HL-60 (cell line): ENCODE measurements around the gene CACNA1D.

Experiments used
- DNase-seq, 2 experiments: peaks; one replicate each; pipeline ENCODE4 v3.0.0-alpha.2; 2010 to 2020; ENCODE audit warnings: low read depth in 1 of 2, low spot score in 1 of 2
- H3K27ac ChIP-seq: fragments of 250-450 bp; sonication (Bioruptor Pico); replicated peaks from 2 replicates; pipeline ENCODE4 v1.5.1; 2020; ENCODE audit warnings: mild to moderate bottlenecking, moderate library complexity
- H3K27me3 ChIP-seq: fragments of 250-450 bp; sonication (Bioruptor Pico); 2 replicates; pipeline ENCODE4 v1.5.1; 2021; ENCODE audit warnings: mild to moderate bottlenecking, moderate library complexity; ENCODE audit not compliant: insufficient read depth, poor library complexity, severe bottlenecking
- H3K4me3 ChIP-seq: replicated peaks from 2 replicates; pipeline ENCODE4 v1.5.1; 2011; ENCODE audit warnings: mild to moderate bottlenecking, control low read depth, low read length; ENCODE audit not compliant: insufficient read depth
- GABPA ChIP-seq: IDR thresholded peaks from 2 replicates; pipeline ENCODE4 v1.6.1; 2012; ENCODE audit warnings: low read depth
- POLR2AphosphoS5 ChIP-seq: IDR thresholded peaks from 2 replicates; pipeline ENCODE4 v1.6.1; 2012; ENCODE audit warnings: low read depth
- SPI1 ChIP-seq: IDR thresholded peaks from 2 replicates; pipeline ENCODE4 v1.6.1; 2012; ENCODE audit warnings: low read depth, mild to moderate bottlenecking, borderline replicate concordance
- TF ChIP-seq, protein P1 (sequence below): IDR thresholded peaks from 2 replicates; pipeline ENCODE4 v1.6.1; 2012; ENCODE audit warnings: low read depth; ENCODE audit not compliant: insufficient replicate concordance
- TF ChIP-seq, protein P2 (sequence below): IDR thresholded peaks from one replicate; pipeline ENCODE4 v1.5.1; 2011; ENCODE audit warnings: low read length, control low read depth, inconsistent platforms; ENCODE audit not compliant: insufficient read depth

Gene CACNA1D

DNA sequence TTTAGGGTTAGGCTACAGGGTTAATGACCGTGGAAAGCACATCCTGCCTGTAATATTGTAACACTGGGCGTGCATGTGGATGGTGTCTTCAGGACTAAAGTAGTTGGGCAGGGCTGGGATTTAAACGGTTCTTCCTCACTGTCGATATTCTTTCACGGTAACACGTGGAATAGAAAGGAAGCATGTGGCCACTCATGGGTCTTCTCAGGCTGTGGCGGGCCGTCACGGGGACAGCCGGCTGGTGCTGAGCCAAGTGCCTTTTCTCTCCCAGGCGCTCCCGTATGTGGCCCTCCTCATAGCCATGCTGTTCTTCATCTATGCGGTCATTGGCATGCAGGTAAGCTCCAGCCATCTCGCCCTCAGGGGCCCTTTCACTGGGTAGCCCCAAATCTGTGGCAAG, 278.2 kb downstream of the CACNA1D start:
- DNase-seq = no peak
- no peak for TF ChIP-seq GABPA
- TF ChIP-seq POLR2AphosphoS5 = no peak
- TF ChIP-seq, protein P1, sequence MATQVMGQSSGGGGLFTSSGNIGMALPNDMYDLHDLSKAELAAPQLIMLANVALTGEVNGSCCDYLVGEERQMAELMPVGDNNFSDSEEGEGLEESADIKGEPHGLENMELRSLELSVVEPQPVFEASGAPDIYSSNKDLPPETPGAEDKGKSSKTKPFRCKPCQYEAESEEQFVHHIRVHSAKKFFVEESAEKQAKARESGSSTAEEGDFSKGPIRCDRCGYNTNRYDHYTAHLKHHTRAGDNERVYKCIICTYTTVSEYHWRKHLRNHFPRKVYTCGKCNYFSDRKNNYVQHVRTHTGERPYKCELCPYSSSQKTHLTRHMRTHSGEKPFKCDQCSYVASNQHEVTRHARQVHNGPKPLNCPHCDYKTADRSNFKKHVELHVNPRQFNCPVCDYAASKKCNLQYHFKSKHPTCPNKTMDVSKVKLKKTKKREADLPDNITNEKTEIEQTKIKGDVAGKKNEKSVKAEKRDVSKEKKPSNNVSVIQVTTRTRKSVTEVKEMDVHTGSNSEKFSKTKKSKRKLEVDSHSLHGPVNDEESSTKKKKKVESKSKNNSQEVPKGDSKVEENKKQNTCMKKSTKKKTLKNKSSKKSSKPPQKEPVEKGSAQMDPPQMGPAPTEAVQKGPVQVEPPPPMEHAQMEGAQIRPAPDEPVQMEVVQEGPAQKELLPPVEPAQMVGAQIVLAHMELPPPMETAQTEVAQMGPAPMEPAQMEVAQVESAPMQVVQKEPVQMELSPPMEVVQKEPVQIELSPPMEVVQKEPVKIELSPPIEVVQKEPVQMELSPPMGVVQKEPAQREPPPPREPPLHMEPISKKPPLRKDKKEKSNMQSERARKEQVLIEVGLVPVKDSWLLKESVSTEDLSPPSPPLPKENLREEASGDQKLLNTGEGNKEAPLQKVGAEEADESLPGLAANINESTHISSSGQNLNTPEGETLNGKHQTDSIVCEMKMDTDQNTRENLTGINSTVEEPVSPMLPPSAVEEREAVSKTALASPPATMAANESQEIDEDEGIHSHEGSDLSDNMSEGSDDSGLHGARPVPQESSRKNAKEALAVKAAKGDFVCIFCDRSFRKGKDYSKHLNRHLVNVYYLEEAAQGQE = no peak
- TF ChIP-seq SPI1 = no peak
- TF ChIP-seq, protein P2, sequence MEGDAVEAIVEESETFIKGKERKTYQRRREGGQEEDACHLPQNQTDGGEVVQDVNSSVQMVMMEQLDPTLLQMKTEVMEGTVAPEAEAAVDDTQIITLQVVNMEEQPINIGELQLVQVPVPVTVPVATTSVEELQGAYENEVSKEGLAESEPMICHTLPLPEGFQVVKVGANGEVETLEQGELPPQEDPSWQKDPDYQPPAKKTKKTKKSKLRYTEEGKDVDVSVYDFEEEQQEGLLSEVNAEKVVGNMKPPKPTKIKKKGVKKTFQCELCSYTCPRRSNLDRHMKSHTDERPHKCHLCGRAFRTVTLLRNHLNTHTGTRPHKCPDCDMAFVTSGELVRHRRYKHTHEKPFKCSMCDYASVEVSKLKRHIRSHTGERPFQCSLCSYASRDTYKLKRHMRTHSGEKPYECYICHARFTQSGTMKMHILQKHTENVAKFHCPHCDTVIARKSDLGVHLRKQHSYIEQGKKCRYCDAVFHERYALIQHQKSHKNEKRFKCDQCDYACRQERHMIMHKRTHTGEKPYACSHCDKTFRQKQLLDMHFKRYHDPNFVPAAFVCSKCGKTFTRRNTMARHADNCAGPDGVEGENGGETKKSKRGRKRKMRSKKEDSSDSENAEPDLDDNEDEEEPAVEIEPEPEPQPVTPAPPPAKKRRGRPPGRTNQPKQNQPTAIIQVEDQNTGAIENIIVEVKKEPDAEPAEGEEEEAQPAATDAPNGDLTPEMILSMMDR = no peak
- Histone ChIP-seq H3K4me3 (no peak overlapping the region), H3K27ac (no peak overlapping the region), H3K27me3 (peaks cover 9% of the 10 kb centered on the region)

DNA sequence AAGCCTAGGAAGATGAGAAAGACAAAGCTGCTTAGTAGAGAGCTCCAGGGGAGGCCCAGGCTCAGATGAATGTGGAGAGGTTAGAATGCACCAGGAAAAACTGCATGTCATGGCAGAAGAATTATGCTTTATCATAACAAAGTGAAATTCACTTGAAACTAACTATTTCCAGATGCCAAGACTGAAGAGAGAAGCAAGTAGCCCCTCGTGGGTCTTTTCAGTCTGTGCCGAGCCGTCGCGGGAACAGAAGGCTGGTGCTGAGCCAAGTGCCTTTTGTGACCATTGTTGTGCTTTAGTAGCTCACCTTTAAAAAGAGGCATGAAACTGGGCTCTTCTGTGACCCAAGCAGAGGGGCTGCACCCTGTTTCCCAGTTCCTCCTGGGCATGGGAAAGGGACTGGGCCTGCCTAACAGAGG, 278.6 kb downstream of the CACNA1D start:
- DNase-seq = no peak
- H3K27ac ChIP-seq = no peak overlapping the region
- peaks cover 6% of the 10 kb centered on the region for H3K27me3 ChIP-seq
- no peak overlapping the region for H3K4me3 ChIP-seq
- TF ChIP-seq SPI1 = no peak
- TF ChIP-seq, protein P2 = no peak
- TF ChIP-seq, protein P1 = no peak
- no peak for TF ChIP-seq POLR2AphosphoS5
- no peak for TF ChIP-seq GABPA

- TF ChIP-seq SPI1 = no peak
- no peak for TF ChIP-seq GABPA
- TF ChIP-seq POLR2AphosphoS5 = no peak
- TF ChIP-seq, protein P2 = no peak
- TF ChIP-seq, protein P1 = no peak
- Histone ChIP-seq H3K4me3 (no peak overlapping the region), H3K27ac (no peak overlapping the region), H3K27me3 (peaks cover 3% of the 10 kb centered on the region)
- DNase-seq = no peak
Measured at GRCh38 chr3:53773611-53774368, 279.4 kb downstream of the CACNA1D start.
